Measurements from ENCODE around the gene ABL1. TPM values are rescaled to one million over a fixed set of nuclear protein-coding genes. Genes with fewer than 3 reads are reported as not detected.
A peak's percentile ranks its signal among the peaks of the same experiment; 100 is the strongest.

ABL1 gene
- total RNA-seq, 1 experiment from 2014 or later, result 67.5 TPM

DNA sequence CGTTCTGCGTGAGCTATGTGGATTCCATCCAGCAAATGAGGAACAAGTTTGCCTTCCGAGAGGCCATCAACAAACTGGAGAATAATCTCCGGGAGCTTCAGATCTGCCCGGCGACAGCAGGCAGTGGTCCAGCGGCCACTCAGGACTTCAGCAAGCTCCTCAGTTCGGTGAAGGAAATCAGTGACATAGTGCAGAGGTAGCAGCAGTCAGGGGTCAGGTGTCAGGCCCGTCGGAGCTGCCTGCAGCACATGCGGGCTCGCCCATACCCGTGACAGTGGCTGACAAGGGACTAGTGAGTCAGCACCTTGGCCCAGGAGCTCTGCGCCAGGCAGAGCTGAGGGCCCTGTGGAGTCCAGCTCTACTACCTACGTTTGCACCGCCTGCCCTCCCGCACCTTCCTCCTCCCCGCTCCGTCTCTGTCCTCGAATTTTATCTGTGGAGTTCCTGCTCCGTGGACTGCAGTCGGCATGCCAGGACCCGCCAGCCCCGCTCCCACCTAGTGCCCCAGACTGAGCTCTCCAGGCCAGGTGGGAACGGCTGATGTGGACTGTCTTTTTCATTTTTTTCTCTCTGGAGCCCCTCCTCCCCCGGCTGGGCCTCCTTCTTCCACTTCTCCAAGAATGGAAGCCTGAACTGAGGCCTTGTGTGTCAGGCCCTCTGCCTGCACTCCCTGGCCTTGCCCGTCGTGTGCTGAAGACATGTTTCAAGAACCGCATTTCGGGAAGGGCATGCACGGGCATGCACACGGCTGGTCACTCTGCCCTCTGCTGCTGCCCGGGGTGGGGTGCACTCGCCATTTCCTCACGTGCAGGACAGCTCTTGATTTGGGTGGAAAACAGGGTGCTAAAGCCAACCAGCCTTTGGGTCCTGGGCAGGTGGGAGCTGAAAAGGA lies 50.7 kb downstream of the ABL1 start:
- Mint-ChIP-seq H3K4me3 (ENCODE audit: unreplicated experiment) (no peak overlapping the region), H3K9me3 (ENCODE audit: unreplicated experiment) (no peaks in the 10 kb centered on the region), H3K4me1 (ENCODE audit: insufficient read depth, unreplicated experiment) (no peaks in the 10 kb centered on the region), H3K27me3 (ENCODE audit: insufficient read depth, unreplicated experiment) (no peaks in the 10 kb centered on the region), H3K27ac (ENCODE audit: low read depth, unreplicated experiment) (peak overlapping the region; percentile 90), H3K36me3 (ENCODE audit: insufficient read depth, unreplicated experiment) (peaks cover 96% of the 10 kb centered on the region)
- no peak for DNase-seq (ENCODE audit: unreplicated experiment)
- CTCF ChIA-PET, result interaction anchor here (0.6 to 1.6 kb wide), 5 partner anchors 16 to 162 kb away, joined by 3 to 6 read pairs (median 4); no protein-coding TSS in a partner anchor
- POLR2A ChIA-PET, result interaction anchor here (0.6 to 1.1 kb wide), 2 partner anchors 9 to 42 kb away, joined by 3 to 5 read pairs; no protein-coding TSS in a partner anchor
- no TSS peak for BruUV-seq (replicated peaks)
- intact Hi-C loops (cut with micrococcal nuclease), result no loop called here
- TF ChIP-seq CTCF (IDR thresholded peaks at IDR 0.05; ENCODE audit: unreplicated experiment), result no peak

- CTCF ChIA-PET, result interaction anchor here (0.6 kb wide), 1 partner anchor 69 kb away, joined by 3 read pairs; no protein-coding TSS in a partner anchor
- H3K36me3 Mint-ChIP-seq (ENCODE audit: insufficient read depth, unreplicated experiment), result peaks cover 92% of the 10 kb centered on the region
- no peaks in the 10 kb centered on the region for H3K4me1 Mint-ChIP-seq (ENCODE audit: insufficient read depth, unreplicated experiment)
- H3K4me3 Mint-ChIP-seq (ENCODE audit: unreplicated experiment), result no peak overlapping the region
- POLR2A ChIA-PET, result interaction anchor here (1.0 kb wide), 1 partner anchor 193 kb away, joined by 3 read pairs; the partner anchor contains the start of gene EXOSC2
- no peaks in the 10 kb centered on the region for H3K27me3 Mint-ChIP-seq (ENCODE audit: insufficient read depth, unreplicated experiment)
- BruUV-seq (replicated peaks), result TSS peak; percentile 9
- intact Hi-C loops (cut with micrococcal nuclease), result no loop called here
- DNase-seq (ENCODE audit: unreplicated experiment), result no peak
- H3K27ac Mint-ChIP-seq (ENCODE audit: low read depth, unreplicated experiment), result no peak overlapping the region
- TF ChIP-seq CTCF (IDR thresholded peaks at IDR 0.05; ENCODE audit: unreplicated experiment), result no peak
- H3K9me3 Mint-ChIP-seq (ENCODE audit: unreplicated experiment), result no peaks in the 10 kb centered on the region
These were observed 51.9 kb downstream of the ABL1 start for GRCh38 chr9:130886981-130887380.

- Mint-ChIP-seq H3K36me3 (ENCODE audit: insufficient read depth, unreplicated experiment) (peaks cover 92% of the 10 kb centered on the region), H3K27me3 (ENCODE audit: insufficient read depth, unreplicated experiment) (no peaks in the 10 kb centered on the region), H3K9me3 (ENCODE audit: unreplicated experiment) (no peaks in the 10 kb centered on the region), H3K27ac (ENCODE audit: low read depth, unreplicated experiment) (no peak overlapping the region), H3K4me3 (ENCODE audit: unreplicated experiment) (no peak overlapping the region), H3K4me1 (ENCODE audit: insufficient read depth, unreplicated experiment) (no peaks in the 10 kb centered on the region)
- POLR2A ChIA-PET, result interaction anchor here (1.0 kb wide), 1 partner anchor 194 kb away, joined by 3 read pairs; the partner anchor contains the start of gene EXOSC2
- no peak for TF ChIP-seq CTCF (IDR thresholded peaks at IDR 0.05; ENCODE audit: unreplicated experiment)
- intact Hi-C loops (cut with micrococcal nuclease), result no loop called here
- CTCF ChIA-PET, result no interaction called here
- BruUV-seq (replicated peaks), result no TSS peak
- no peak for DNase-seq (ENCODE audit: unreplicated experiment)
These were observed 52.6 kb downstream of the ABL1 start for GRCh38 chr9:130887494-130888144.
